Tibial artery (tissue), 4 donors: ENCODE results near the gene FBN3.

Experiments used
- DNase-seq, 2 donors: peaks; one replicate each; pipeline ENCODE4 v3.0.0-alpha.2; 2019
- H3K27ac ChIP-seq, 2 donors: fragments of 200-600 bp; sonication (generic) in 1 of 2; 1 replicate in 1 of 2; 2 replicates in 1 of 2; pipeline ENCODE4 v1.5.1; 2018 to 2019; ENCODE audit warnings: mild to moderate bottlenecking in 1 of 2
- H3K27me3 ChIP-seq, 2 donors: fragments of 200-600 bp; sonication (generic) in 1 of 2; one replicate each; pipeline versions ENCODE4 v1.5.1 to v1.6.0; 2016 to 2019
- H3K36me3 ChIP-seq, 3 donors: fragments of 200-600 bp; sonication (generic) in 2 of 3; one replicate each; pipeline ENCODE4 v1.5.1; 2016 to 2019; ENCODE audit warnings: mild to moderate bottlenecking in 2 of 3
- H3K4me1 ChIP-seq, 4 donors: fragments of 200-600 bp; sonication (generic) in 2 of 4; 1 replicate in 3 of 4; 2 replicates in 1 of 4; pipeline ENCODE4 v1.5.1; 2016 to 2019
- H3K4me3 ChIP-seq, 2 donors: fragments of 200-600 bp; sonication (generic) in 1 of 2; 1 replicate in 1 of 2; 2 replicates in 1 of 2; pipeline ENCODE4 v1.5.1; 2018 to 2019; ENCODE audit warnings: mild to moderate bottlenecking in 2 of 2
- H3K9me3 ChIP-seq, 3 donors: fragments of 200-600 bp; sonication (generic) in 1 of 3; one replicate each; pipeline ENCODE4 v1.5.1; 2016 to 2019
- CTCF ChIP-seq, 2 experiments: fragments of 200-600 bp in 1 of 2; fragments of 450-650 bp in 1 of 2; IDR thresholded peaks; one replicate each; pipeline ENCODE4 v1.5.1; 2017 to 2019; ENCODE audit warnings: antibody characterized with exemption in 2 of 2, mild to moderate bottlenecking in 1 of 2, moderate library complexity in 1 of 2
- intact Hi-C: fragments of 100-400 bp; cut with DNase I; formaldehyde crosslinking; loops from one replicate; pipeline ENCODE4 v1.15.0; 2023; ENCODE audit warnings: low total_unique reads

Gene FBN3

GRCh38 chr19:8131517-8131916 is 17.9 kb downstream of the FBN3 start:
- H3K27ac ChIP-seq: no peak overlapping the region
- H3K4me3 ChIP-seq: no peak overlapping the region
- H3K27me3 ChIP-seq: peaks cover 0 to 22% of the 10 kb centered on the region in 2 donors
- H3K4me1 ChIP-seq: no peaks in the 10 kb centered on the region
- intact Hi-C loops: no loop called here
- TF ChIP-seq CTCF (IDR thresholded peaks at IDR 0.05): no peak
- H3K9me3 ChIP-seq: no peaks in the 10 kb centered on the region
- H3K36me3 ChIP-seq: no peaks in the 10 kb centered on the region
- DNase-seq: no peak

DNA sequence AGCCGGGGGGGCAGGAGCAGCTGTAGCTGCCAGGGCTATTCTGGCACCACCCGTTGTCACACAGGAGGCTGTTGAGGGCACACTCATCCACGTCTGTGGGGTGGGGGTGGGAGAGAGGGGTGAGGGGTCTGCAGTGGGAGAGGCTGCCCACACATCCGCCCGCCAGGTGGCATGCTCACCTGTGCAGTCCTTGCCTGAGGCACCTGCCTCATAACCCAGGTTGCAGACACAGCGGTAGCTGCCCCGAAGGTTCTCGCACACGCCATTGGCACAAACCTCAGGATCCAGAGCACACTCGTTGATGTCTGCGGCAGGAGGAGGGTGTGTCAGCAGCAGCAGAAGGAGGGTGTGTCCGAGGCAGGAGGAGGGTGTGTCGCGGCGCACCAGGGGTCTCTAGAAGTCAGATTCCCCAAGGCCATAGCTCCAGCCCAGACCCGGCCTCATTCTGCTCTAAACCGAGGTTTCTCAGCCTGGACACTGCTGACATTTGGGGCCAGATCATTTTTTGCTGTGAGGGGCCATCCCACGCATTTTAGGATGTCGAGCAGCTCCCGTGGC is 20.3 kb downstream of the FBN3 start:
- Histone ChIP-seq H3K4me1 (no peaks in the 10 kb centered on the region), H3K27ac (no peak overlapping the region), H3K4me3 (no peak overlapping the region), H3K27me3 (peaks cover 0 to 12% of the 10 kb centered on the region in 2 donors), H3K9me3 (no peaks in the 10 kb centered on the region), H3K36me3 (no peaks in the 10 kb centered on the region)
- TF ChIP-seq CTCF (IDR thresholded peaks at IDR 0.05): no peak
- DNase-seq: no peak
- intact Hi-C loops: no loop called here

DNA sequence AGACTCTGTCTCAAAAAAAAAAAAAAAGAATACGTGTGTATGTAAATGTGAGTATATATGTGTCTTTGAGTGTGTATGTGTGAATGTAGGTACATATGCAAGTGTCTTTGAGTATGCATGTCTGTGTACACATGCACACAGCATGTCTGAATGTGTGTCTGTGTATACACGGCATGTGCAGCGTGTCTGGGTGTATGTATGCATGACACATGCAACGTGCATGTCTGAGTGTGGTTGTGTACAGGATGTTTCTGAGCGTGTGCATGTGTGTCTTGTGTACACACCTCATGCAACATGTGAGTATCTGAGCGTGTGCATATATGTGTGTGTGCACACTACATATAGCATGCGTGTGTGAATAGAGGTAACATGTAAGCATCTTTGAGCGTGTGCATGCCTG is 20.8 kb downstream of the FBN3 start:
- no peak for DNase-seq
- Histone ChIP-seq H3K4me3 (no peak overlapping the region), H3K27me3 (peaks cover 0 to 12% of the 10 kb centered on the region in 2 donors), H3K4me1 (no peaks in the 10 kb centered on the region), H3K36me3 (no peaks in the 10 kb centered on the region), H3K9me3 (no peaks in the 10 kb centered on the region), H3K27ac (no peak overlapping the region)
- intact Hi-C loops: no loop called here
- no peak for TF ChIP-seq CTCF (IDR thresholded peaks at IDR 0.05)

DNA sequence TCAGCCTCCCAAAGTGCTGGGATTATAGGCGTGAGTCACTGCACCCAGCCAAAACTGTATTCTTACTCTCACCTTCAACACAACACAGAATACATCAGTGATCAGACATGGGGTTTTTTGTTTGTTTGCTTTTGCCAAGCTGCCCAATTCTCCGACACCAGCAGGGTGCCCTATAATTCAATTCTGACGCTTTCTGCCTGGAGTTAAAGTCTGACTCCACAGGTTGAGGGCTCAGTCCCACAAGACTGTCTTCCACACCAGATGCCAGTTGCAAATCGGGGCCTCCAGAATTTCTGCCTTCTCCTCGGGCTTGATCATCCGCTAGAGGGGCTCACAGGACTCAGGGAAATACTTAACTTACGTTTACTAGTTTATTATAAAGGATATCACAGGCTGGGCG is 22.1 kb downstream of the FBN3 start:
- Histone ChIP-seq H3K27me3 (peaks cover 0 to 12% of the 10 kb centered on the region in 2 donors), H3K27ac (no peak overlapping the region), H3K4me3 (no peak overlapping the region), H3K36me3 (no peaks in the 10 kb centered on the region), H3K4me1 (no peaks in the 10 kb centered on the region), H3K9me3 (no peaks in the 10 kb centered on the region)
- intact Hi-C loops: no loop called here
- DNase-seq: no peak
- TF ChIP-seq CTCF (IDR thresholded peaks at IDR 0.05): no peak

DNA sequence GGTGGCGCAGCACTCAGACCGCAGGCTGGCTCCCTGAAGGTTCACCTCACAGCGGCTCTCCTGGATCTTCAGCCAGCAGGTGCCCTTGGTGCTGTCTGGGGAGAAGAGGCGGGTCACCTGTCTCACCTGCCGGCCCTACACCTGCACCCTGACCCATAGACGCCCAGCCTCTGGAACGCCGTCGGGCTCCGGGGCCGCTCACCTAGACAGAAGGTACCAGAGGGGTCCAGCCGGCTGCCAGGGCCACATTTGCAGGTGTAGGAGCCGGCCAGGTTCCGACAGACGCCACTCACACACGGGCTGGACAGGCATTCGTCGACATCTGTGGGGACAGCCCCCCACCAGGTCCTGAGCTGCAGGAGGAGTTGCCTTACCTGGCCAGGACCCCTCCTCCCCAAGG is 22.9 kb downstream of the FBN3 start:
- no peaks in the 10 kb centered on the region for H3K4me1 ChIP-seq
- no peaks in the 10 kb centered on the region for H3K36me3 ChIP-seq
- DNase-seq: no peak
- intact Hi-C loops: no loop called here
- TF ChIP-seq CTCF (IDR thresholded peaks at IDR 0.05): no peak
- no peaks in the 10 kb centered on the region for H3K9me3 ChIP-seq
- H3K27me3 ChIP-seq: peaks cover 0 to 9% of the 10 kb centered on the region in 2 donors
- no peak overlapping the region for H3K27ac ChIP-seq
- H3K4me3 ChIP-seq: no peak overlapping the region

DNA sequence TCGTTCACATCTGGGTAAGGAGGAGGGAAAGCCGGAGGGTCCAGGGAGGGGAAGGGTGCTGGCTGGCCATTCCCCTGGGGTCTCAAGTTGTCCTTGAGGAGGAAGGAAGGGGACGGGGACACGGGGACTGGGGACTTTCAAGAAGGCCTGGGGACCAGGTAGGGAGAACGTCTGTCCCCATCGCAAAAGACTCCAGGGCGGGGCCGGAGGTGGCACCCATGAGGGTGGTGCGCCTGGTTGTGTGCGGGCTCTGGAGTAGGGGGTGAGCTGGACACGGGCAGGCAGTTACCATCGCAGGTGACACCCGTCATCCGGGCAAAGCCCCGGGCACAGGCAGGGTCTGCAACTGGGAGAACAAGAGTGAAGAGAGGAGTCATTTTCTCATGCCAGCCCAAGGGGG is 23.4 kb downstream of the FBN3 start:
- H3K36me3 ChIP-seq: no peaks in the 10 kb centered on the region
- peaks cover 0 to 6% of the 10 kb centered on the region in 2 donors for H3K27me3 ChIP-seq
- H3K9me3 ChIP-seq: no peaks in the 10 kb centered on the region
- no peak overlapping the region for H3K4me3 ChIP-seq
- TF ChIP-seq CTCF (IDR thresholded peaks at IDR 0.05): no peak
- no peaks in the 10 kb centered on the region for H3K4me1 ChIP-seq
- no peak overlapping the region for H3K27ac ChIP-seq
- no peak for DNase-seq
- intact Hi-C loops: no loop called here
